HCT116 (cell line): ENCODE results near the gene RRH. TPM values are rescaled to one million over a fixed set of nuclear protein-coding genes. Genes with fewer than 3 reads are reported as not detected.

Source experiments
- ATAC-seq: fragments of 200-7000 bp; cut with Tn5 transposase; 2 replicates; pipeline ENCODE4 v1.9.1; 2020; ENCODE audit warnings: mild to moderate bottlenecking, moderate library complexity
- BruUV-seq: library from RNA; stranded (reverse); fragments of 400-500 nt; replicated peaks from 2 replicates; lab custom pipeline; 2021; lab: Mats Ljungman, UMichigan
- CTCF ChIA-PET: fragments of 300-600 bp; sonication (Branson Sonifier 250); formaldehyde crosslinking; loops from one replicate; lab custom pipeline; 2021; ENCODE audit warnings: antibody characterized with exemption; lab: Charles Lee
- POLR2A ChIA-PET: fragments of 300-600, 350-600 bp; sonication (Branson Sonifier 250); formaldehyde crosslinking; loops from one replicate; lab custom pipeline; 2021; ENCODE audit warnings: antibody characterized with exemption; lab: Charles Lee
- RAD21 ChIA-PET, 2 experiments: fragments of 300-600 bp; sonication (Branson Sonifier 250); formaldehyde crosslinking; loops; one replicate each; lab custom pipeline; 2023; ENCODE audit warnings: low total read pairs in 2 of 2; ENCODE audit not compliant: uncharacterized antibody in 2 of 2, unreplicated experiment in 2 of 2, low non-redundant PET in 1 of 2; lab: Charles Lee
- DNase-seq: peaks from one replicate; pipeline ENCODE4 v3.0.0-alpha.2; 2010; ENCODE audit warnings: low read depth, low spot score
- H2AFZ ChIP-seq: fragments of 200-600 bp; shearing (Covaris generic), sonication (generic); 2 replicates; pipeline ENCODE4 v1.6.1; 2017; ENCODE audit warnings: low read depth, mixed run types, mixed read lengths, antibody characterized with exemption, low read length; ENCODE audit not compliant: poor library complexity, severe bottlenecking
- H3K27ac ChIP-seq: 2 replicates; pipeline ENCODE4 v1.5.1; 2012; ENCODE audit warnings: low read depth, low read length
- H3K27me3 ChIP-seq: fragments of 200-600 bp; sonication (generic); 2 replicates; pipeline ENCODE4 v1.6.1; 2016; ENCODE audit warnings: mixed run types, low read length, mixed read lengths; ENCODE audit not compliant: insufficient read depth
- H3K36me3 ChIP-seq, 2 experiments: fragments of 200-500 bp in 1 of 2; fragments of 200-600 bp in 1 of 2; sonication (Bioruptor generic) in 1 of 2; sonication (generic) in 1 of 2; 2 replicates each; pipeline versions ENCODE4 v1.5.1 to v1.6.1; 2014 to 2016; ENCODE audit warnings: low read length in 2 of 2, inconsistent platforms in 1 of 2, mixed read lengths in 1 of 2, mixed run types in 1 of 2; ENCODE audit not compliant: insufficient read depth in 2 of 2, control insufficient read depth in 1 of 2
- H3K4me1 ChIP-seq, 2 experiments: fragments of 200-600 bp in 1 of 2; sonication (generic) in 1 of 2; 2 replicates each; pipeline versions ENCODE4 v1.5.1 to v1.6.1; 2012 to 2017; ENCODE audit warnings: low read length in 2 of 2, inconsistent platforms in 1 of 2, mild to moderate bottlenecking in 1 of 2, mixed read lengths in 1 of 2, mixed run types in 1 of 2, moderate library complexity in 1 of 2; ENCODE audit not compliant: insufficient read depth in 2 of 2, control insufficient read depth in 1 of 2
- H3K4me2 ChIP-seq: fragments of 200-600 bp; sonication (generic); 2 replicates; pipeline ENCODE4 v1.6.1; 2017; ENCODE audit warnings: mixed run types, low read length, mixed read lengths
- H3K4me3 ChIP-seq, 2 experiments: fragments of 200-600 bp in 1 of 2; sonication (generic) in 1 of 2; replicated peaks in 1 of 2; 2 replicates each; pipeline ENCODE4 v1.5.1; 2011 to 2016; ENCODE audit warnings: low read length in 2 of 2, control low read depth in 1 of 2, low read depth in 1 of 2, mild to moderate bottlenecking in 1 of 2, mixed read lengths in 1 of 2, mixed run types in 1 of 2
- H3K79me2 ChIP-seq: fragments of 200-600 bp; sonication (generic); 2 replicates; pipeline ENCODE4 v1.6.1; 2017; ENCODE audit warnings: mild to moderate bottlenecking, mixed run types, low read length, moderate library complexity, mixed read lengths; ENCODE audit not compliant: insufficient read depth
- H3K9ac ChIP-seq: fragments of 200-600 bp; sonication (generic); 2 replicates; pipeline ENCODE4 v1.6.1; 2016; ENCODE audit warnings: low read length, mixed read lengths
- H3K9me2 ChIP-seq: fragments of 200-600 bp; sonication (generic), shearing (Covaris generic); 2 replicates; pipeline ENCODE4 v1.6.1; 2017; ENCODE audit warnings: mixed run types, mild to moderate bottlenecking, moderate library complexity; ENCODE audit not compliant: insufficient read depth
- H3K9me3 ChIP-seq, 2 experiments: fragments of 200-500 bp in 1 of 2; fragments of 200-600 bp in 1 of 2; sonication (Bioruptor generic) in 1 of 2; sonication (generic) in 1 of 2; 2 replicates each; pipeline ENCODE4 v1.6.1; 2014 to 2017; ENCODE audit warnings: low read length in 2 of 2, mixed read lengths in 2 of 2, inconsistent platforms in 1 of 2, low read depth in 1 of 2, mild to moderate bottlenecking in 1 of 2, mixed run types in 1 of 2, moderate library complexity in 1 of 2; ENCODE audit not compliant: control insufficient read depth in 1 of 2, insufficient read depth in 1 of 2
- H4K20me1 ChIP-seq: fragments of 200-600 bp; sonication (generic), shearing (Covaris generic); 2 replicates; pipeline ENCODE4 v1.6.1; 2017; ENCODE audit warnings: mixed run types, mild to moderate bottlenecking, moderate library complexity; ENCODE audit not compliant: insufficient read depth
- CBX3 ChIP-seq: IDR thresholded peaks from 2 replicates; pipeline ENCODE4 v1.6.1; 2012; ENCODE audit warnings: low read depth
- CEBPB ChIP-seq: IDR thresholded peaks from 2 replicates; pipeline ENCODE4 v1.6.1; 2012; ENCODE audit warnings: low read depth
- ELF1 ChIP-seq: IDR thresholded peaks from 2 replicates; pipeline ENCODE4 v1.6.1; 2012; ENCODE audit warnings: low read depth, borderline replicate concordance
- EZH2phosphoT487 ChIP-seq: fragments of 200-600 bp; IDR thresholded peaks from 2 replicates; pipeline ENCODE4 v1.6.1; 2018; ENCODE audit warnings: antibody characterized with exemption, borderline replicate concordance
- POLR2A ChIP-seq: IDR thresholded peaks from 2 replicates; pipeline ENCODE4 v1.7.0; 2011; ENCODE audit warnings: borderline replicate concordance; ENCODE audit not compliant: insufficient read depth, insufficient read length; ENCODE audit errors: extremely low read depth
- POLR2AphosphoS5 ChIP-seq: IDR thresholded peaks from 2 replicates; pipeline ENCODE4 v1.6.1; 2011; ENCODE audit warnings: mild to moderate bottlenecking, low read depth, low read length, moderate library complexity
- SP1 ChIP-seq: IDR thresholded peaks from 2 replicates; pipeline ENCODE4 v1.6.1; 2012; ENCODE audit warnings: low read depth
- SRF ChIP-seq: IDR thresholded peaks from 2 replicates; pipeline ENCODE4 v1.6.1; 2012; ENCODE audit warnings: low read depth
- TCF7L2 ChIP-seq: IDR thresholded peaks from 2 replicates; pipeline ENCODE4 v1.7.0; 2011; ENCODE audit warnings: borderline replicate concordance, inconsistent platforms; ENCODE audit not compliant: insufficient read depth, insufficient read length; ENCODE audit errors: extremely low read depth
- ZNF274 ChIP-seq: fragments of 200-500 bp; sonication (Bioruptor generic); IDR thresholded peaks from 2 replicates; pipeline ENCODE4 v1.6.1; 2014; ENCODE audit warnings: mild to moderate bottlenecking, low read depth, low read length, inconsistent platforms
- intact Hi-C: fragments of 100-400 bp; cut with micrococcal nuclease; formaldehyde crosslinking; loops from 2 replicates; pipeline ENCODE4 v1.10.0; 2022
- total RNA-seq: library from RNA; stranded (reverse); gene quantifications from one replicate; pipeline ENCODE4 v1.2.1, GENCODE V29; 2021; ENCODE audit not compliant: unreplicated experiment
- TF ChIP-seq, protein P1 (sequence below), 3 experiments: fragments of 200-600 bp in 1 of 3; sonication (generic) in 1 of 3; IDR thresholded peaks in 2 of 3; conservative IDR thresholded peaks in 1 of 3; 2 replicates each; pipeline ENCODE4 v1.5.1; 2012 to 2017; ENCODE audit warnings: low read depth in 2 of 3, low read length in 2 of 3, antibody characterized with exemption in 1 of 3, borderline replicate concordance in 1 of 3, control low read depth in 1 of 3, mild to moderate bottlenecking in 1 of 3, mixed read lengths in 1 of 3, mixed run types in 1 of 3, moderate library complexity in 1 of 3; ENCODE audit not compliant: insufficient read depth in 1 of 3
- TF ChIP-seq, protein P2 (sequence below): IDR thresholded peaks from 2 replicates; pipeline ENCODE4 v1.6.1; 2012

RRH gene
- total RNA-seq, 1 experiment from 2014 or later = 0.42 TPM

DNA sequence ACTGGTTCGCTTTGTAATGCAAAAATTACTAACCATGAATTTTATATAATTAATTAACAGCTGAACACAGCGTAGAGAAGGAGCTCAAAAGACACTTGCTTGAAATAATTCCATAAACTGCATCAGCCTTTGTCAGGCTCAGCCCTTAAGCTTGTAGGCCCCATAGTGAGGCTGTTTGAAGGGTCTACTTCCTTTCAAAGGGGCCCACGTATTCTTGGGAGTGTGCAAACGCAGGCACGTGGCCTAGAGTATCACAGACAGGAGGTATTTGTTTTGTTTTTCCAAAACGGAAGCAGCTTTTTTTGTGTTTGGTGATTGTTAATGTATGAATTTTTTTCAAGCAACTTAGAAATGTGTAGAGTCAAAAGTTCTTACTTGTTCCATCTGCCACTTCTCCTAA, 59.3 kb downstream of the RRH start:
- RAD21 ChIA-PET = no interaction called here

More for the DNA sequence above, 59.3 kb downstream of the RRH start:
- no peaks in the 10 kb centered on the region for H3K9me3 ChIP-seq
- ChIA-PET POLR2A (no interaction called here), CTCF (no interaction called here)
- H3K4me1 ChIP-seq = no peaks in the 10 kb centered on the region
- no peaks in the 10 kb centered on the region for H3K79me2 ChIP-seq
- no peaks in the 10 kb centered on the region for H3K36me3 ChIP-seq
- H4K20me1 ChIP-seq = no peaks in the 10 kb centered on the region
- no peak for ATAC-seq
- H3K9ac ChIP-seq = no peak overlapping the region
- no TSS peak for BruUV-seq
- H3K4me3 ChIP-seq = no peak overlapping the region
- no peak overlapping the region for H3K4me2 ChIP-seq
- H2AFZ ChIP-seq = no peak overlapping the region
- DNase-seq = no peak
- no peak for TF ChIP-seq SRF
- TF ChIP-seq, protein P1, sequence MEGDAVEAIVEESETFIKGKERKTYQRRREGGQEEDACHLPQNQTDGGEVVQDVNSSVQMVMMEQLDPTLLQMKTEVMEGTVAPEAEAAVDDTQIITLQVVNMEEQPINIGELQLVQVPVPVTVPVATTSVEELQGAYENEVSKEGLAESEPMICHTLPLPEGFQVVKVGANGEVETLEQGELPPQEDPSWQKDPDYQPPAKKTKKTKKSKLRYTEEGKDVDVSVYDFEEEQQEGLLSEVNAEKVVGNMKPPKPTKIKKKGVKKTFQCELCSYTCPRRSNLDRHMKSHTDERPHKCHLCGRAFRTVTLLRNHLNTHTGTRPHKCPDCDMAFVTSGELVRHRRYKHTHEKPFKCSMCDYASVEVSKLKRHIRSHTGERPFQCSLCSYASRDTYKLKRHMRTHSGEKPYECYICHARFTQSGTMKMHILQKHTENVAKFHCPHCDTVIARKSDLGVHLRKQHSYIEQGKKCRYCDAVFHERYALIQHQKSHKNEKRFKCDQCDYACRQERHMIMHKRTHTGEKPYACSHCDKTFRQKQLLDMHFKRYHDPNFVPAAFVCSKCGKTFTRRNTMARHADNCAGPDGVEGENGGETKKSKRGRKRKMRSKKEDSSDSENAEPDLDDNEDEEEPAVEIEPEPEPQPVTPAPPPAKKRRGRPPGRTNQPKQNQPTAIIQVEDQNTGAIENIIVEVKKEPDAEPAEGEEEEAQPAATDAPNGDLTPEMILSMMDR (IDR thresholded peaks at IDR 0.05 in 2 of 3, conservative IDR thresholded peaks at IDR 0.05 in 1 of 3; ENCODE audit: borderline replicate concordance in 1 of 3, insufficient read depth in 1 of 3, low read depth in 2 of 3, low read length in 2 of 3) = no peak
- TF ChIP-seq ELF1 = no peak
- no peak for TF ChIP-seq CBX3
- no peak for TF ChIP-seq TCF7L2
- no peak for TF ChIP-seq CEBPB
- TF ChIP-seq EZH2phosphoT487 = no peak
- TF ChIP-seq POLR2AphosphoS5 = no peak
- no peak for TF ChIP-seq SP1
- TF ChIP-seq POLR2A = no peak
- no peak for TF ChIP-seq ZNF274
- TF ChIP-seq, protein P2, sequence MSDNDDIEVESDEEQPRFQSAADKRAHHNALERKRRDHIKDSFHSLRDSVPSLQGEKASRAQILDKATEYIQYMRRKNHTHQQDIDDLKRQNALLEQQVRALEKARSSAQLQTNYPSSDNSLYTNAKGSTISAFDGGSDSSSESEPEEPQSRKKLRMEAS = no peak
- H3K9me2 ChIP-seq = no peaks in the 10 kb centered on the region
- H3K27me3 ChIP-seq = no peaks in the 10 kb centered on the region
- no peak overlapping the region for H3K27ac ChIP-seq
- intact Hi-C loops = no loop called here
